ENCODE results near the gene GLT8D2. TPM values are rescaled to one million over a fixed set of nuclear protein-coding genes. Genes with fewer than 3 reads are reported as not detected.

The GLT8D2 gene
- total RNA-seq, 1 donor from 2014 or later = 38.8 TPM

DNA sequence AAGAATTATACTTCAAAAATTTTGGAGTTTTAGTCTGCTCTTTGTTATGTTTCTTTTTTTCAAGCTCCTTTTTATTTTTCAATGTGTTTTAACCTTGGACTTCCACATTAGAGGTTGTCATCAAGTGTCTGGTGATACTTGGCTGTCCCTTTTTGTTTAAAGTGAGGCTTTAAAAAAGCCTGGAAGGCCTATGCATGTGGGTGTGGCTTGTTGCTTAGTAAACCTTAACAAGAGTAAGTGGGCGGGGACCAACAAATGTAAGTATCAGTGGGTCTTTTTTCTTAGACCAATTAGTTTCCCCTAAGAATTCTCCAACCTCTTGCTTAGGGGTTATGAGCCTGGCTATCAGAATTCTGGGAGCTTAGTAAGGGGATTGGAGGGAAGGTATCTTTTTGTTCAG, 40.7 kb upstream of the GLT8D2 start:
- no peak for TF ChIP-seq CTCF (IDR thresholded peaks at IDR 0.05)
- no peak overlapping the region for H3K27ac Mint-ChIP-seq (ENCODE audit: unreplicated experiment)
- no peaks in the 10 kb centered on the region for H3K27me3 Mint-ChIP-seq (ENCODE audit: low read depth)
- peaks cover 37% of the 10 kb centered on the region for H3K36me3 Mint-ChIP-seq (ENCODE audit: low read depth)
- no peaks in the 10 kb centered on the region for H3K9me3 Mint-ChIP-seq (ENCODE audit: low read depth)
- H3K4me3 Mint-ChIP-seq (ENCODE audit: unreplicated experiment) = no peak overlapping the region
- no peaks in the 10 kb centered on the region for H3K4me1 Mint-ChIP-seq (ENCODE audit: low read depth)
- DNase-seq (ENCODE audit: low spot score) = no peak

DNA sequence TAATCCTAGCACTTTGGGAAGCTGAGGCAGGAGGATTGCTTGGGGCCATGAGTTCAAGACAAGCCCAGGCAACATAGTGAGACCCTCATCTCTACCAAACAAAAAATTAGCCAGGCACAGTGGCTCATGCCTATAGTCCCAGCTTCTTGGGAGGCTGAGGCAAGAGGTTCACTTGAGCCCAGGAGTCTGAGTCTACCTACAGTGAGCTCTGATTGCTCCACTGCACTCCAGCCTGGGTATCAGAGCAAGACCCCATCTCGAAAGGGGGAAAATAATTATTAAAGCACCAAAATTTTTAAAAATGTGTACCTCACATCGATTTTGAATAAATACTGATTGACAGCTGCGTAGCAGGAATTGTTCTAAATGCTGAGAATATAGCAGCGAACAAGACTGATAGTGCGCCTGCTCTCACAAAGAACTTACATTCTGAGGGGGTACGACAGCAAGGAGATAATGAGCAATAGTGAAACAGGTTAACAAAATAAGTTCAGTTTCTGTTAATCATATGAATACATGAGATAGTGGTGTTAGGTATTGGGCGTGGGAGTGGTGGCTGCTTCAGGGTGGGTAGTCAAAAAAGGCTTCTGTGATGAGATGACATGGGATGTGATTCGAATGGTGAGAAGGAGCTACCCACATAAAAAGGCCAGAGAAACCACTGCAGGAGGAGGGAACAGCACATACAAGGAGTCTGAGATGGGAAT, 33.9 kb upstream of the GLT8D2 start:
- no peaks in the 10 kb centered on the region for H3K4me1 Mint-ChIP-seq (ENCODE audit: low read depth)
- H3K4me3 Mint-ChIP-seq (ENCODE audit: unreplicated experiment) = no peak overlapping the region
- H3K27me3 Mint-ChIP-seq (ENCODE audit: low read depth) = no peaks in the 10 kb centered on the region
- no peak for TF ChIP-seq CTCF (IDR thresholded peaks at IDR 0.05)
- peaks cover 20% of the 10 kb centered on the region for H3K36me3 Mint-ChIP-seq (ENCODE audit: low read depth)
- H3K9me3 Mint-ChIP-seq (ENCODE audit: low read depth) = no peaks in the 10 kb centered on the region
- H3K27ac Mint-ChIP-seq (ENCODE audit: unreplicated experiment) = no peak overlapping the region
- no peak for DNase-seq (ENCODE audit: low spot score)

GRCh38 chr12:104080764-104081163, 30.8 kb upstream of the GLT8D2 start:
- Mint-ChIP-seq H3K36me3 (ENCODE audit: low read depth) (peaks cover 16% of the 10 kb centered on the region), H3K27ac (ENCODE audit: unreplicated experiment) (no peak overlapping the region), H3K4me1 (ENCODE audit: low read depth) (no peaks in the 10 kb centered on the region), H3K27me3 (ENCODE audit: low read depth) (no peaks in the 10 kb centered on the region), H3K9me3 (ENCODE audit: low read depth) (no peaks in the 10 kb centered on the region), H3K4me3 (ENCODE audit: unreplicated experiment) (no peak overlapping the region)
- no peak for TF ChIP-seq CTCF (IDR thresholded peaks at IDR 0.05)
- DNase-seq (ENCODE audit: low spot score) = no peak

- H3K36me3 Mint-ChIP-seq (ENCODE audit: low read depth) = peaks cover 11% of the 10 kb centered on the region
- H3K27me3 Mint-ChIP-seq (ENCODE audit: low read depth) = no peaks in the 10 kb centered on the region
- DNase-seq (ENCODE audit: low spot score) = no peak
- H3K27ac Mint-ChIP-seq (ENCODE audit: unreplicated experiment) = no peak overlapping the region
- no peaks in the 10 kb centered on the region for H3K9me3 Mint-ChIP-seq (ENCODE audit: low read depth)
- no peak for TF ChIP-seq CTCF (IDR thresholded peaks at IDR 0.05)
- no peak overlapping the region for H3K4me3 Mint-ChIP-seq (ENCODE audit: unreplicated experiment)
- H3K4me1 Mint-ChIP-seq (ENCODE audit: low read depth) = no peaks in the 10 kb centered on the region
Measured at GRCh38 chr12:104079024-104079423, 29.0 kb upstream of the GLT8D2 start.

GRCh38 chr12:104073699-104074098, 23.7 kb upstream of the GLT8D2 start:
- no peaks in the 10 kb centered on the region for H3K9me3 Mint-ChIP-seq (ENCODE audit: low read depth)
- no peaks in the 10 kb centered on the region for H3K27me3 Mint-ChIP-seq (ENCODE audit: low read depth)

More at GRCh38 chr12:104073699-104074098, 23.7 kb upstream of the GLT8D2 start:
- H3K4me3 Mint-ChIP-seq (ENCODE audit: unreplicated experiment) = no peak overlapping the region
- no peak overlapping the region for H3K27ac Mint-ChIP-seq (ENCODE audit: unreplicated experiment)
- peaks cover 10% of the 10 kb centered on the region for H3K36me3 Mint-ChIP-seq (ENCODE audit: low read depth)
- H3K4me1 Mint-ChIP-seq (ENCODE audit: low read depth) = no peaks in the 10 kb centered on the region
- TF ChIP-seq CTCF (IDR thresholded peaks at IDR 0.05) = no peak
- no peak for DNase-seq (ENCODE audit: low spot score)

Data from chondrocyte (in vitro differentiated cells).